Ovary (tissue), 9 donors: Measurements from ENCODE around the gene ENAH. TPM values are rescaled to one million over a fixed set of nuclear protein-coding genes. Genes with fewer than 3 reads are reported as not detected.

Experiments
- DNase-seq, 5 donors: peaks; one replicate each; pipeline ENCODE4 v3.0.0-alpha.2; 2019 to 2020
- H3K27ac ChIP-seq, 2 donors: fragments of 200-600 bp; one replicate each; pipeline versions ENCODE4 v1.5.1 to v1.8.0; 2019 to 2022
- H3K27me3 ChIP-seq: fragments of 200-600 bp; one replicate; pipeline ENCODE4 v1.8.0; 2022
- H3K36me3 ChIP-seq: fragments of 200-600 bp; sonication (generic); one replicate; pipeline ENCODE4 v1.5.1; 2019
- H3K4me1 ChIP-seq: one replicate; pipeline ENCODE4 v1.8.1; 2013; ENCODE audit warnings: mild to moderate bottlenecking, moderate library complexity; ENCODE audit not compliant: insufficient read depth
- H3K4me3 ChIP-seq: fragments of 200-600 bp; sonication (generic); one replicate; pipeline ENCODE4 v1.5.1; 2017
- H3K9me3 ChIP-seq, 2 donors: fragments of 200-600 bp in 1 of 2; sonication (generic) in 1 of 2; one replicate each; pipeline versions ENCODE4 v1.5.1 to v1.8.1; 2013 to 2019; ENCODE audit warnings: mild to moderate bottlenecking in 1 of 2, moderate library complexity in 1 of 2
- EP300 ChIP-seq: sonication (generic); formaldehyde crosslinking; IDR thresholded peaks from one replicate; pipeline ENCODE4 v1.6.1; 2017; ENCODE audit warnings: antibody characterized with exemption
- POLR2A ChIP-seq: fragments of 450-650 bp; IDR thresholded peaks from one replicate; pipeline ENCODE4 v1.6.1; 2017; ENCODE audit warnings: antibody characterized with exemption, mild to moderate bottlenecking, moderate library complexity
- WGBS, 3 donors: extraction: QIAGEN DNeasy Blood & Tissue Kit in 1 of 3; methylation state at CpG; one replicate each; pipeline versions ENCODE4 v1.1.5 to v1.1.7; 2013 to 2017; 5-methylcytosine and 5-hydroxymethylcytosine counted together
- intact Hi-C, 4 donors: fragments of 100-400 bp; cut with DNase I; formaldehyde crosslinking; loops; one replicate each; pipeline versions ENCODE4 v1.11.0 to v1.15.1; 2022 to 2023
- polyA plus RNA-seq, 2 donors: library from polyadenylated mRNA; stranded (reverse); fragments of 200-250 nt in 1 of 2; fragments of 350-450 nt in 1 of 2; fragmentation: Illumina TruSeq in 1 of 2; extraction: RNeasy Lipid Tissue Mini Kit (QIAGEN cat#74804) in 1 of 2; gene quantifications; one replicate each; pipeline ENCODE4 v1.2.3, GENCODE V29; 2013 to 2014
- total RNA-seq, 7 donors: library from RNA; depleted of rRNA in 2 of 7; stranded (reverse); fragments of >200 nt in 2 of 7; fragmentation: NEBNext Ultra II Directional in 3 of 7; extraction: Animal tissue kit (Norgen Biotek cat#: 25700) in 3 of 7; gene quantifications; one replicate each; pipeline versions ENCODE4 v1.1.0 to v1.2.4, GENCODE V29; 2016 to 2023
- TF ChIP-seq, protein P1 (sequence below), 3 donors: fragments of 450-650 bp in 2 of 3; fragments of 200-600 bp in 1 of 3; IDR thresholded peaks; one replicate each; pipeline versions ENCODE4 v1.5.1 to v1.8.0; 2016 to 2022; ENCODE audit warnings: antibody characterized with exemption in 3 of 3, mild to moderate bottlenecking in 1 of 3
- donor health status: DM: no; HTN: no; CAD: no; lungs with moderate emphysema.
- donor health status: DM: no; HTN: no; CAD: no.
- donor health status: Bipolar disorder and iron deficiency.
- donor health status: DM: yes; HTN: yes; CAD: no.
- donor health status: DM: no; HTN: no; CAD: no.
- donor health status: DM: yes; HTN: yes; CAD: no.

Gene ENAH
- total and polyA plus RNA-seq, 9 donors, result 33.4 to 137 (median 88.6) TPM

DNA sequence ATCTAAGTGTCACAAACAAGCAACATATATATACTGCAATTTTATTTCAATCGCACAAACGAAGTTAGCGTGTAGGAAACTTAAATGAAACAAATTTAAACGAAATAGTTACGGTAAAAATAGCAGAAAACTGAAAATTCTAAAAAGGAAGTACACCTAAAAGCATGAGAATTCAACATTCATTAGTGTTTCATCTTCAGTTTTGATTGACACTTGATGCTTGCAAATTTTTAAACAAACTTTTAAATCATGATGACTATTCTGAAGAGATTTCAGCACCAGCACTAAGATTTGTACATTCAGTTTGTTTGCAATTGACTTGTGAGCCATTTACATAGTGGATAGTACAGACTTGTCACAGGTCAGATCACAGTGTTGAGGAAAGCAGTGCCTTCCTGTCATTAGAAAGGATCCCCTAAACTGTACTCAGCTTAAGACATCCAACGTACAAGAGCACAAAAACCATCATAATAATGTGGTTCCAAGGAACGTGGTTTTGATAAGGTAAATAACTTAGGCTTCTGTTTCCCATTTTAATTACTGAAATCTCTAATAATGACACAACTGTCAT lies 158.0 kb downstream of the ENAH start:
- TF ChIP-seq EP300, result no peak
- TF ChIP-seq, protein P1, sequence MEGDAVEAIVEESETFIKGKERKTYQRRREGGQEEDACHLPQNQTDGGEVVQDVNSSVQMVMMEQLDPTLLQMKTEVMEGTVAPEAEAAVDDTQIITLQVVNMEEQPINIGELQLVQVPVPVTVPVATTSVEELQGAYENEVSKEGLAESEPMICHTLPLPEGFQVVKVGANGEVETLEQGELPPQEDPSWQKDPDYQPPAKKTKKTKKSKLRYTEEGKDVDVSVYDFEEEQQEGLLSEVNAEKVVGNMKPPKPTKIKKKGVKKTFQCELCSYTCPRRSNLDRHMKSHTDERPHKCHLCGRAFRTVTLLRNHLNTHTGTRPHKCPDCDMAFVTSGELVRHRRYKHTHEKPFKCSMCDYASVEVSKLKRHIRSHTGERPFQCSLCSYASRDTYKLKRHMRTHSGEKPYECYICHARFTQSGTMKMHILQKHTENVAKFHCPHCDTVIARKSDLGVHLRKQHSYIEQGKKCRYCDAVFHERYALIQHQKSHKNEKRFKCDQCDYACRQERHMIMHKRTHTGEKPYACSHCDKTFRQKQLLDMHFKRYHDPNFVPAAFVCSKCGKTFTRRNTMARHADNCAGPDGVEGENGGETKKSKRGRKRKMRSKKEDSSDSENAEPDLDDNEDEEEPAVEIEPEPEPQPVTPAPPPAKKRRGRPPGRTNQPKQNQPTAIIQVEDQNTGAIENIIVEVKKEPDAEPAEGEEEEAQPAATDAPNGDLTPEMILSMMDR (IDR thresholded peaks at IDR 0.05), result no peak
- TF ChIP-seq POLR2A, result no peak
- H3K36me3 ChIP-seq, result no peaks in the 10 kb centered on the region
- WGBS, 3 donors, result 75 to 80% (median 75%) methylated on average over 7 of the region's 7 CpGs
- intact Hi-C loops, result loop anchor here in 1 of 4 donors (5.0 kb wide), 1 partner anchor 1317 kb away; no protein-coding TSS in a partner anchor
- H3K4me3 ChIP-seq, result no peak overlapping the region
- no peak for DNase-seq
- no peaks in the 10 kb centered on the region for H3K4me1 ChIP-seq
- H3K27ac ChIP-seq, result no peak overlapping the region
- H3K9me3 ChIP-seq, result no peaks in the 10 kb centered on the region
- no peaks in the 10 kb centered on the region for H3K27me3 ChIP-seq

DNA sequence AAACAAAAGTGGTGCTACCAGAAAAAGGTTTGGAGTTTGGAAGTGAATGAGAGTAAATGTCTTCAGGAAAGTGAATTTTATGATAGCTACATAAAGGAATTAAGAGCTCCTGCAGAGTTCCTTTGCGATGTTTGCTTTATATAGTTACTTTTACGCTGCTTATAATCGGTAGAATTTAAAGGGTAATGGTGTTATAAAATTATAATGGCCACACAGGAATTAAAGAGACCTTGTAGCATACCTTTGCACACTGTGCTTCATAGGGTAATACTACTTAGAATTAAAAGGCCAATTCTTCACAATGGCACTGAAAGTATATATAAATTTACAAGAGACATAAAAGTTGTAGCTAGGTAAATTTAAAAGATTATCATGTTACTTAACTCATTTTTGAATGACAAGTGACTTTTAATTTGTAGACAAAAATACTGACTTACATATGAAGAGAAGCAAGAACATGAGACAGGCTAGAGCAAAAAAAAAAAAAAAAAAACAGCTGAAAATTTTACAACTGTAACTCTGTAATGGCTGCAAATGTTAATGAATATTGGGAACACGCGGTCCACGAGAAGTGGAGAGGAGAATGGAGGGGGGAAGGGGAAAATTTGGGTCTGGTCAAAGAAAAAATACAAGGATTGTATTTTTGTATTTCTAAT lies 159.2 kb downstream of the ENAH start:
- Histone ChIP-seq H3K27ac (no peak overlapping the region), H3K36me3 (no peaks in the 10 kb centered on the region), H3K4me1 (no peaks in the 10 kb centered on the region), H3K9me3 (no peaks in the 10 kb centered on the region), H3K27me3 (no peaks in the 10 kb centered on the region), H3K4me3 (no peak overlapping the region)
- no peak for DNase-seq
- intact Hi-C loops, result loop anchor here in 1 of 4 donors (5.0 kb wide), 1 partner anchor 1319 kb away; no protein-coding TSS in a partner anchor
- WGBS, 3 donors, result 95 to 97% (median 95%) methylated on average over 6 of the region's 6 CpGs
- TF ChIP-seq EP300 (no peak), POLR2A (no peak)
- TF ChIP-seq, protein P1 (IDR thresholded peaks at IDR 0.05), result no peak

DNA sequence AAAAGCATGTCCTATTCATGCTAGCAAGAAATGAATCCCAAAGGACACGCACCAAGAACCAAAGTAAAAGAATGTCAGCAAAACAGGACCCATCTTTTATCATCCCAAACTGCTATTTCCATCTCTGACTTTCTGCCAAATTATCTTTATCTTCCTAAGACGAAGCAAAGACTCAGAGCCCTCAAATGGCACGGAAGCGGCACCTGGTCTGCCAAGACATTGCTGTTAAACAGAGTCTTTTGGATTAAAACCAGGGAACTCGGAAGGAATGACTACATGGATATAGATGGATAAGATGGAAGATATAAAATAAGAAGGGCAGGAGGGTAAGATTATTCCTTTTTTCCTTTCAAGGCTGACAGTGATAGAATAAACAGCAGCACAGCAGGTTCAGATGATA lies 164.2 kb downstream of the ENAH start:
- DNase-seq, result peak in 1 of 5 donors; percentile 4
- Histone ChIP-seq H3K36me3 (no peaks in the 10 kb centered on the region), H3K9me3 (no peaks in the 10 kb centered on the region), H3K27ac (no peak overlapping the region), H3K27me3 (no peaks in the 10 kb centered on the region), H3K4me3 (no peak overlapping the region), H3K4me1 (no peaks in the 10 kb centered on the region)
- no peak for TF ChIP-seq POLR2A
- intact Hi-C loops, result loop anchor here in 2 of 4 donors (10.0 kb wide), 1 partner anchor 166 kb away; the partner anchor contains the start of gene ENAH (in 2 of the 2)
- WGBS, 3 donors, result 68 to 71% (median 70%) methylated on average over 5 of the region's 5 CpGs

DNA sequence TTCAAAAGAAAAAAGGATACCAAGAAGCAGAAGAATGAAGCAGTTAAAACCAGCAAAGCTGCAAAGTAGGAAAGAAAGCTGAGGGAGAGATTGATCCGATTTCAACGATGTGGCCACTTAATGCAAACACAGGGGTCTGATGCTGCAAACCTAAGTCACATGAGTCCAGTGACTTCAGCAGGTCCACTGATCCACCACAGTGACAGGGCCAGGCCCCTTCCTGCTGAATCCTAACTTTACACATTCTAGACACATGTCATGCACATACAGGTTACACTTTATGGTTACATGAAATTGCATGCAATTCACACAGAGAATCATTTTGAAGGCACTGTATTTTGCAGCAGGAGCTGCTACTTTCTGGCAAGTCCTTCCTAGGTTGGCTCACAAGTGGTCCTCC lies 166.1 kb downstream of the ENAH start:
- Histone ChIP-seq H3K27ac (no peak overlapping the region), H3K36me3 (no peaks in the 10 kb centered on the region), H3K4me1 (peaks cover 3% of the 10 kb centered on the region), H3K4me3 (no peak overlapping the region), H3K9me3 (no peaks in the 10 kb centered on the region), H3K27me3 (no peaks in the 10 kb centered on the region)
- 86 to 90% (median 88%) methylated on average over 2 of the region's 2 CpGs for WGBS, 3 donors
- DNase-seq, result peak in 1 of 5 donors; percentile 1
- TF ChIP-seq POLR2A (no peak), EP300 (no peak)
- TF ChIP-seq, protein P1 (IDR thresholded peaks at IDR 0.05), result no peak
- intact Hi-C loops, result loop anchor here in 2 of 4 donors (10.0 kb wide), 1 partner anchor 168 kb away; the partner anchor contains the start of gene ENAH (in 2 of the 2)
